HFFc6 (cell line): ENCODE results near the gene FOXQ1. TPM values are rescaled to one million over a fixed set of nuclear protein-coding genes. Genes with fewer than 3 reads are reported as not detected.
"Not testable (repeated sequence)": the region's sequence is repeated elsewhere in the genome, so short reads cannot be mapped to it uniquely, and the experiment has no call there.

ENCODE experiments used
- DNase-seq: peaks from one replicate; pipeline ENCODE4 v3.0.0-alpha.2; 2018
- H3K27ac Mint-ChIP-seq: 2 replicates; pipeline ENCODE4 v1.8.0; 2020; ENCODE audit warnings: mild to moderate bottlenecking, mixed read lengths
- H3K27me3 Mint-ChIP-seq: 2 replicates; pipeline ENCODE4 v1.8.0; 2021; ENCODE audit warnings: mild to moderate bottlenecking, moderate library complexity, mixed read lengths; ENCODE audit not compliant: insufficient read depth
- H3K36me3 Mint-ChIP-seq: 2 replicates; pipeline ENCODE4 v1.8.0; 2021; ENCODE audit warnings: low read depth, mixed read lengths
- H3K4me1 Mint-ChIP-seq: 2 replicates; pipeline ENCODE4 v1.8.0; 2020; ENCODE audit warnings: low read depth, mixed read lengths
- H3K4me3 Mint-ChIP-seq: 2 replicates; pipeline ENCODE4 v1.8.0; 2020; ENCODE audit warnings: mild to moderate bottlenecking, moderate library complexity, mixed read lengths
- H3K9me3 Mint-ChIP-seq: 2 replicates; pipeline ENCODE4 v1.8.0; 2020; ENCODE audit warnings: mild to moderate bottlenecking, mixed read lengths
- CTCF ChIP-seq: fragments of 200-600 bp; sonication (generic); IDR thresholded peaks from 2 replicates; pipeline ENCODE4 v1.5.0; 2021; ENCODE audit warnings: antibody characterized with exemption, mild to moderate bottlenecking
- total RNA-seq, 6 experiments: library from RNA; stranded (reverse); fragmentation: NEBNext Ultra II Directional; extraction: Animal tissue kit (Norgen Biotek cat#: 25700); gene quantifications; 2 replicates in 1 of 6; 3 replicates in 5 of 6; pipeline ENCODE4 v1.2.3, GENCODE V29; 2021

Gene FOXQ1
- total RNA-seq, 6 experiments from 2014 or later = 0.74 to 3.2 (median 2.7) TPM

- H3K27me3 Mint-ChIP-seq = peaks cover 4% of the 10 kb centered on the region
- H3K4me3 Mint-ChIP-seq = no peak overlapping the region
- peaks cover 13% of the 10 kb centered on the region for H3K36me3 Mint-ChIP-seq
- H3K27ac Mint-ChIP-seq = no peak overlapping the region
- H3K4me1 Mint-ChIP-seq = peaks cover 11% of the 10 kb centered on the region
- DNase-seq = no peak
- H3K9me3 Mint-ChIP-seq = peaks cover 34% of the 10 kb centered on the region
- no peak for TF ChIP-seq CTCF
These were observed 39.6 kb downstream of the FOXQ1 start for GRCh38 chr6:1351381-1352008.

- Mint-ChIP-seq H3K36me3 (peaks cover 13% of the 10 kb centered on the region), H3K9me3 (peaks cover 34% of the 10 kb centered on the region)
- not testable (repeated sequence) for H3K27ac Mint-ChIP-seq, H3K4me3 Mint-ChIP-seq, H3K27me3 Mint-ChIP-seq, DNase-seq, H3K4me1 Mint-ChIP-seq
These were observed 43.2 kb downstream of the FOXQ1 start for GRCh38 chr6:1355068-1355467.

- H3K36me3 Mint-ChIP-seq, H3K4me3 Mint-ChIP-seq, H3K9me3 Mint-ChIP-seq, H3K27ac Mint-ChIP-seq, DNase-seq, H3K27me3 Mint-ChIP-seq: not testable (repeated sequence)
- peaks cover 33% of the 10 kb centered on the region for H3K4me1 Mint-ChIP-seq
These were observed 49.8 kb downstream of the FOXQ1 start for GRCh38 chr6:1361717-1362116.

- no peak for DNase-seq
- Mint-ChIP-seq H3K27me3 (peaks cover 4% of the 10 kb centered on the region), H3K36me3 (no peaks in the 10 kb centered on the region), H3K4me1 (peaks cover 33% of the 10 kb centered on the region), H3K27ac (no peak overlapping the region), H3K4me3 (no peak overlapping the region), H3K9me3 (no peaks in the 10 kb centered on the region)
- no peak for TF ChIP-seq CTCF
These were observed 50.7 kb downstream of the FOXQ1 start for GRCh38 chr6:1362643-1363042.

- Mint-ChIP-seq H3K27me3 (peaks cover 7% of the 10 kb centered on the region), H3K27ac (no peak overlapping the region), H3K36me3 (no peaks in the 10 kb centered on the region), H3K9me3 (no peaks in the 10 kb centered on the region), H3K4me3 (no peak overlapping the region), H3K4me1 (peaks cover 33% of the 10 kb centered on the region)
- DNase-seq = no peak
- no peak for TF ChIP-seq CTCF
These were observed 51.4 kb downstream of the FOXQ1 start for GRCh38 chr6:1363298-1363697.

- Mint-ChIP-seq H3K27me3 (peaks cover 13% of the 10 kb centered on the region), H3K4me1 (peaks cover 33% of the 10 kb centered on the region), H3K36me3 (no peaks in the 10 kb centered on the region), H3K9me3 (no peaks in the 10 kb centered on the region), H3K4me3 (peak overlapping the region; percentile 58), H3K27ac (peak overlapping the region; percentile 66)
- peak; percentile 64 for DNase-seq
- peak; percentile 73 for TF ChIP-seq CTCF
These were observed 52.1 kb downstream of the FOXQ1 start for GRCh38 chr6:1363729-1364572.

Other genes with a start within 250 kb of the FOXQ1 start
- 10 to 100 TPM; 15.4 to 31.8 (median 29.5) TPM for gene FOXF2, start 77.5 kb downstream of the FOXQ1 start, total RNA-seq